HL-60 (cell line): ENCODE data around the gene STXBP5.

Experiments used
- CTCF ChIP-seq: IDR thresholded peaks from one replicate; pipeline ENCODE4 v1.5.1; 2011; ENCODE audit warnings: low read length, control low read depth, inconsistent platforms; ENCODE audit not compliant: insufficient read depth
- GABPA ChIP-seq: IDR thresholded peaks from 2 replicates; pipeline ENCODE4 v1.6.1; 2012; ENCODE audit warnings: low read depth
- POLR2AphosphoS5 ChIP-seq: IDR thresholded peaks from 2 replicates; pipeline ENCODE4 v1.6.1; 2012; ENCODE audit warnings: low read depth
- REST ChIP-seq: IDR thresholded peaks from 2 replicates; pipeline ENCODE4 v1.6.1; 2012; ENCODE audit warnings: low read depth; ENCODE audit not compliant: insufficient replicate concordance
- SPI1 ChIP-seq: IDR thresholded peaks from 2 replicates; pipeline ENCODE4 v1.6.1; 2012; ENCODE audit warnings: low read depth, mild to moderate bottlenecking, borderline replicate concordance

- TF ChIP-seq CTCF (no peak), POLR2AphosphoS5 (no peak), GABPA (no peak), REST (no peak), SPI1 (no peak)
Observed at GRCh38 chr6:147154454-147154853, 49.8 kb upstream of the STXBP5 start.
